Measurements from ENCODE around the gene PGBD2. TPM values are rescaled to one million over a fixed set of nuclear protein-coding genes. Genes with fewer than 3 reads are reported as not detected.

PGBD2 gene
- total and polyA plus RNA-seq, 2 of the 13 experiments (the other 11 are each of a cell fraction or from before 2014, with no cell fraction given), result 6.0 to 7.4 TPM

- TF ChIP-seq ZNF280D (CRISPR knock-in tag; IDR thresholded peaks at IDR 0.05) (peak; percentile 69), ATF6 (CRISPR knock-in tag; conservative IDR thresholded peaks at IDR 0.05) (no peak), PHF20 (CRISPR knock-in tag; IDR thresholded peaks at IDR 0.05) (peak; percentile 57; the same call in 1 of the 2 replicates), FOXC1 (CRISPR knock-in tag; IDR thresholded peaks at IDR 0.05; ENCODE audit: borderline replicate concordance) (peak; percentile 46; the same call in 1 of the 2 replicates), ZNF10 (CRISPR knock-in tag; IDR thresholded peaks at IDR 0.05; ENCODE audit: borderline replicate concordance, low read depth) (no peak), ZNF251 (CRISPR knock-in tag; IDR thresholded peaks at IDR 0.05) (no peak), THRA (CRISPR knock-in tag; IDR thresholded peaks at IDR 0.05; ENCODE audit: borderline replicate concordance) (no peak; the same call in 1 of the 2 replicates), SIX4 (CRISPR knock-in tag; IDR thresholded peaks at IDR 0.05) (no peak), DPF2 (CRISPR knock-in tag; IDR thresholded peaks at IDR 0.05; ENCODE audit: borderline replicate concordance, low read depth) (no peak), RAD51 (IDR thresholded peaks at IDR 0.05; ENCODE audit: borderline replicate concordance) (no peak), HBP1 (CRISPR knock-in tag; IDR thresholded peaks at IDR 0.05; ENCODE audit: low read depth) (no peak), GPN1 (CRISPR knock-in tag; IDR thresholded peaks at IDR 0.05; ENCODE audit: borderline replicate concordance) (no peak), KDM4B (CRISPR knock-in tag; IDR thresholded peaks at IDR 0.05) (no peak), KAT2B (IDR thresholded peaks at IDR 0.05; ENCODE audit: borderline replicate concordance, low read depth, low read length) (no peak), SOX5 (CRISPR knock-in tag; IDR thresholded peaks at IDR 0.05; ENCODE audit: borderline replicate concordance) (0 out of 2 replicates have a peak, but pooled peaks have one; percentile 7), ZSCAN30 (CRISPR knock-in tag; IDR thresholded peaks at IDR 0.05) (no peak), TFDP1 (CRISPR knock-in tag; IDR thresholded peaks at IDR 0.05; ENCODE audit: borderline replicate concordance) (peak; percentile 66; the same call in 1 of the 2 replicates), FOXK1 (CRISPR knock-in tag; IDR thresholded peaks at IDR 0.05; ENCODE audit: borderline replicate concordance, low read depth) (0 out of 2 replicates have a peak, but pooled peaks have one; percentile 21), AGO2 (optimal IDR thresholded peaks at IDR 0.05; ENCODE audit: low read depth, low read length) (no peak)
Measured at GRCh38 chr1:248858891-248859889, 46.8 kb upstream of the PGBD2 start, which contains the start of gene ZNF692 (continued).

All from HepG2 (cell line).